ENCODE results near the gene COL6A5.

The COL6A5 gene

DNA sequence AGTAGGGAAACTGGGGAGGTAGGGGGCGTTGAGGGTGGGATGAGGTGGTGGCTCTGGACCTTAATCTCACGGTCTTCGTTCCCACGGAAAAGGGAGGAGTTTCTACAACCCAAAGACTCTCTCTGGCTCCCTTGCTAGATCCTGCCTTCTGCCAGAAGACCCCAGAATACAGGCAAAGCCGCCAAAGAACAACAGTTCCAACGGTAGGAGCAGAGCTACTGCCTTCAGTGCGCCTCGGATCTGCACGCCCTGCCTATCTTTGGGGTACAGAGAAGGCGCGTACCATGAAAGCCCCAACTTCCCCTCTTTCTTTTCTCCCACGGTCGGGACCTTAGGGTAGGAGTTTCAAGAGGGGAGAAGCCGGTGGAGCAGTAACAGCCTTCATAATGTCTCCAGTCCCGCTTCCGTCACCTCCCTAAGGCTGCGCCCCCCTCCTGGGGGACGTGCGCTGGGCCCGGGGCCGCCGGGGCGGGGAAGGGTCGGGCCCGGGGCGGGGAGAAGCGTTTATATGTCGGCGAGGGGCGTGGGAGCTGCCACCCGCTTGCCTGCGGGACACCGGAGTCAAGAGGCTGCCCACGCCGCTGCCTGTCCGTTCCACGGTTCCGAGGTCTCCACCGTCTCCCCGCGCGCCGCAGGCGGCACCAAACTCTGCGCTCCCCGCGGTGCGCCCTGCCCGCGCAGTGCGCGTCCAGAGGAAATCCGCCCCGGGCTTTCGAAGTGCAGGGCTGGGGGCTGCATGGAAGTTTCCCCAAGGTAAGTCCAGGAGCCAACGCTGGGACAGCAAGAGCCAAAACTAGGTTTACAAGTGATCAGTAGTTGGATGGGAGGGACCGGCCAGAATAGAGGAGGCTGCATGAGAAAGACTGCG, 171.4 kb downstream of the COL6A5 start, which contains the start of gene COL6A6:
Gene COL6A6, plus strand, starts transcription at position 533 of the 868 bp plus-strand sequence. CDS start 43,188 bp downstream, outside the sequence.
- no peak for DNase-seq

DNA sequence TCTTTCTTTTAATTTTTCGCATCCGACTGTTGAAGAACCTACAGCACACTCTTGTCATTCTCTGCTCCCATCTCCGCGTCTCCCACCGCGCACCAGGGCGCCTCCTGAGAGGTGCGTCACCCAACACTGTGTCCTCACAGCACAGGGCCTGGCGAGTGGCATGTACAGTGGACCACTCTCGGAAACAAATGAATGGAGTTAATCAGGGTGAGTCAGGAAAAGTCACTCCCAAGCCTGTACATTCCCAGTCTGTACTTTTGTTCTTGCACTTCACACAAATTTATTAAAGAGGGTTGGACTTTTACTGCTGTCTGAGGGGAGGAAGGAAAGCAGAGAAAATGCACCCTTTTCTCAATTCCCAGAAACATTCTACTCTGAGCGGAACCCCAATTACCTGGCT, 172.1 kb downstream of the COL6A5 start:
- DNase-seq = no peak

DNA sequence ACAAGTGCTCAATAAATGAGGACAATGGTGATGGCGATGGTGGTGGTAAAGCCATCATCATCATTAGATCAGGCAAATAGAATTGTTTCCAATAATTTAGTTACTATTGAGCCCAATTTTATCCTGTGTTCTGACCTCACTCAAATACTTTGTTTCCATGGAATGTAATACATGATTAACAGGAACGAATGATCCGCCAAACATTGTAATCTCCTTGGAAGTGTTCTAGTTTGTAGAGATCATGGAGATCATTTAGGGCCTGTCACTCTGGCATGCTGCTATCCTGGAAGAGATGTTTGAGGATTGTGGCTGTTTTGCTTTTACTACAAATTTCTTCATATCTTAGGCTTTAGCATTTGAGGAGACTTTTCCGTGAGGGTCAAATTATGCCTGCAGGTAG, 174.3 kb downstream of the COL6A5 start:
- DNase-seq = no peak

DNA sequence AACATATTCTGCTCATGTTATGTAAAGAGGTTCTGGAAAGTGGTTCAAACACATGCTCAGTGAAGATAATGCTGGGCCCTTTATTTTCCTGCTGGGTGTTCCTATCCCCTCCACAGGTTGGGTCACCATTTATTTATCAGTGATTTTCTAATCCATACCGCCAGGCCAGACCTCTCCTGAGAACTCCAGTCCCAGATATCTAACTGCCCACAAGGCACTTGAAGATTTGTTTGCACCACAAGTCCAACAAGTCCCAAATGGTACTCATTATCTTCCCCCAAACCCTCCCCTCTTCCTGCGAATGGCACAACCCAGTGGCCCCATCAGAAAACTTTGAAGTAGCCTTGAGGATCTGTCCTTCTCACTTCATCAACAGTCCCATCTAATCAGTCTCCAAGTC, 176.9 kb downstream of the COL6A5 start:
- no peak for DNase-seq

DNA sequence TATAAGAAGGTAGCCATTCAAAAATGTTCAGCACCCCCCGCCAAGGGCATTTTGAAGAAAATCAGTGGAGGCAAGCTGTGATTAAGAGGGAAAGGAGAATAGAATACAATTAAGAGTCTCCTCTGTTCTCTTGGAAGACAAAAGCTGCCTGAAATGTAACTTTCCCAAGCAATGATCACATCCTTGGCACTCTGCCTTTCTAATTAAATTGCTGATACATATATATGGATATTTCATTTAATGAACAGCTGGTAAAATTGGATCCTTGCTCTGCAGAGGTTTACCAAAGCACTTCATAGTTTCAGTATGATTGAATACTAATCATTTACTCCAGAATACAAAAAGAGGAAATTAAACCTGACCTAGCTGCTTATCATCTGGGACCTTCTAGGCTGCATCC, 182.0 kb downstream of the COL6A5 start:
- no peak for DNase-seq

DNA sequence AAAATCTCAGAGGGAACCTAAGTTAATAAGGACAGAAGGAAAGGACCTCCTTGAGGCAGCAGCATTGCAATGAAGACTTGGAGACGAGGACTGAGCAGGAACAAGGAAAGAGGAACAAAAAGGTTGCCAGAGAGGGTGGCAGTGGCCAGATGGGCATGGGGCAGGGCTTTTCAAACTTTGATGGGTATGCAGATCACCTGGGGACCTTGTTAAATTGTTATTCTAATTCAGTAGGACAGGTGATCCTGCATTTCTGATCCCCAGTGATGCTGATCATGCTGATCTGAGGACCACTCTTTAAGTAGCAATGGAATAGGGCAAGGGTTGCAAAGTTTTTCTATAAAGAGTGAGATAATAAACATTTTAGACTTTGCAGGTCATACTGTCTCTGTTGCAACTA, 182.6 kb downstream of the COL6A5 start:
- DNase-seq = no peak

DNA sequence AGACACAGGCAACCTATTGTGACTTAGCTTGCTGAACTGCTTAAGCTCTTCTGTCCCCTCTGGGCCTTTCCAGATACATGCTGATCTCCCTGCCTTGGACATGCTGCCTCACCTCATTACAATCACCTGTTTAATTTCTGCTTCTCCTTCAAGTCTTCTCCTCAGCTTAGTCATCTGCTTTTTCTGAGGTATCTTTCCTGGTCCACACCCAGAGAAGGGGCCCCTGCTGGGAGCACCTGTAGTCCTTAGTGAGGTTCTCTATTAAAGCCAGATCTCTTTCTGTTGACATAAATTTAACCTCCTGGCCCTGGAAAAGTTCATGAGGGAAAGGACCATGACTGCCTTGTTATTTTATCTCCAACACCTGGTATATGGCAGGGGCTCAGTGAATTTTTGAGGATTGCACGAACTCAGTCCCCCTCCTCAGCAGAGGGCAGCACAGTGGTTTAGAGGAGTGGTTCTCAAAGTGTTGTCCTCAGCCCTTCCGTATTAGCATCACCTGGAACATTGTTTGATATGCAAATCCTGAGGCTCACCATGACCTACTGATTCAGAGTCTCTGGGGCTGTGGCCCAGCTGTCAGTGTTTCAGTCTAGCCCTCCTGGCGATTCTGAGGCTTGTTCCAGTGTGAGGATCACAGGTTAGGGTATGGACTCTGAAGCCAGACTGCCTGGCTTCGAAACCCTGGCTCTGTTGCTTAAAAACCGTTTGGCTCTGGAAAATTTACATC, 184.2 kb downstream of the COL6A5 start:
- DNase-seq = no peak

DNA sequence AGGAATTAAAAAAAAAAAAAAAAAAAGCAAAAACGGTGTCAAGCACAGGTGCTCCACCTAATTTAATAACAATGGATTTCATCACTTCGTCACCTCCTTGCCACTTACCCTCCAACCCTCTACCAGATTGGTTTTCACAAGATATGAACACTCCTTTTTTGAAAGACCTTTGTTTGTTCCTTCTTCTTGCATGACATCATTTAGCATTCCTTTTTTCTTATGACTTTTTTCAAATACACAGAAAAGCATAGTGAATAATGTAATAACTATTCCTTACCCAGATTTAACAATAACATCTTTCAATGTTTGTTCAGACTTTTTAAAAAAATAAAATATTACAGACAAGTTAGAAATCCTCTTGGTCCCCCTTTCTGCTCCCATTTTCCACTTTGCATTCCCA, 187.8 kb downstream of the COL6A5 start:
- no peak for DNase-seq

Measured in hypothalamus (tissue), 51 donors.